ENCODE results near the gene CACNA1C. TPM values are rescaled to one million over a fixed set of nuclear protein-coding genes. Genes with fewer than 3 reads are reported as not detected.

The CACNA1C gene
- total RNA-seq, 1 donor from 2014 or later, result 1.6 TPM

- Mint-ChIP-seq H3K27ac (ENCODE audit: unreplicated experiment) (peak overlapping the region; percentile 4), H3K4me3 (no peak overlapping the region), H3K4me1 (peaks cover 16% of the 10 kb centered on the region), H3K27me3 (ENCODE audit: low read depth) (no peaks in the 10 kb centered on the region), H3K36me3 (ENCODE audit: low read depth) (no peaks in the 10 kb centered on the region), H3K9me3 (no peaks in the 10 kb centered on the region)
- no peak for TF ChIP-seq CTCF (conservative IDR thresholded peaks at IDR 0.05)
- no peak for DNase-seq (ENCODE audit: low read depth, low spot score)
Observed at GRCh38 chr12:2344885-2345284, 292.1 kb downstream of the CACNA1C start.

- Mint-ChIP-seq H3K27ac (ENCODE audit: unreplicated experiment) (peak overlapping the region; percentile 15), H3K4me3 (no peak overlapping the region), H3K36me3 (ENCODE audit: low read depth) (no peaks in the 10 kb centered on the region), H3K27me3 (ENCODE audit: low read depth) (no peaks in the 10 kb centered on the region), H3K4me1 (peaks cover 16% of the 10 kb centered on the region), H3K9me3 (no peaks in the 10 kb centered on the region)
- DNase-seq (ENCODE audit: low read depth, low spot score), result no peak
- no peak for TF ChIP-seq CTCF (conservative IDR thresholded peaks at IDR 0.05)
Observed at GRCh38 chr12:2345902-2346301, 293.1 kb downstream of the CACNA1C start.

- Mint-ChIP-seq H3K36me3 (ENCODE audit: low read depth) (no peaks in the 10 kb centered on the region), H3K4me1 (peaks cover 16% of the 10 kb centered on the region), H3K27me3 (ENCODE audit: low read depth) (no peaks in the 10 kb centered on the region), H3K9me3 (no peaks in the 10 kb centered on the region), H3K27ac (ENCODE audit: unreplicated experiment) (no peak overlapping the region), H3K4me3 (no peak overlapping the region)
- TF ChIP-seq CTCF (conservative IDR thresholded peaks at IDR 0.05), result no peak
- DNase-seq (ENCODE audit: low read depth, low spot score), result no peak
Observed at GRCh38 chr12:2346416-2346815, 293.6 kb downstream of the CACNA1C start.

- no peak overlapping the region for H3K27ac Mint-ChIP-seq (ENCODE audit: unreplicated experiment)
- no peak for DNase-seq (ENCODE audit: low read depth, low spot score)
- H3K4me3 Mint-ChIP-seq, result no peak overlapping the region
- H3K36me3 Mint-ChIP-seq (ENCODE audit: low read depth), result no peaks in the 10 kb centered on the region
- TF ChIP-seq CTCF (conservative IDR thresholded peaks at IDR 0.05), result no peak
- peaks cover 16% of the 10 kb centered on the region for H3K4me1 Mint-ChIP-seq
- no peaks in the 10 kb centered on the region for H3K27me3 Mint-ChIP-seq (ENCODE audit: low read depth)
- no peaks in the 10 kb centered on the region for H3K9me3 Mint-ChIP-seq
Observed at GRCh38 chr12:2347137-2347843, 294.5 kb downstream of the CACNA1C start.

GRCh38 chr12:2347844-2348481, 295.2 kb downstream of the CACNA1C start:
- no peaks in the 10 kb centered on the region for H3K9me3 Mint-ChIP-seq
- H3K27me3 Mint-ChIP-seq (ENCODE audit: low read depth), result no peaks in the 10 kb centered on the region
- H3K27ac Mint-ChIP-seq (ENCODE audit: unreplicated experiment), result no peak overlapping the region
- H3K4me3 Mint-ChIP-seq, result no peak overlapping the region
- no peaks in the 10 kb centered on the region for H3K36me3 Mint-ChIP-seq (ENCODE audit: low read depth)
- no peak for DNase-seq (ENCODE audit: low read depth, low spot score)
- peaks cover 20% of the 10 kb centered on the region for H3K4me1 Mint-ChIP-seq
- TF ChIP-seq CTCF (conservative IDR thresholded peaks at IDR 0.05), result no peak
